GM18867 (cell line): Measurements from ENCODE around the gene ASB4.
"Not testable (repeated sequence)": the region's sequence is repeated elsewhere in the genome, so short reads cannot be mapped to it uniquely, and the experiment has no call there.

Experiments
- ATAC-seq: cut with Tn5 transposase; IDR thresholded peaks from one replicate; pipeline ENCODE4 v1.9.1; 2021; ENCODE audit warnings: mild to moderate bottlenecking, moderate library complexity; ENCODE audit not compliant: unreplicated experiment

Gene ASB4

DNA sequence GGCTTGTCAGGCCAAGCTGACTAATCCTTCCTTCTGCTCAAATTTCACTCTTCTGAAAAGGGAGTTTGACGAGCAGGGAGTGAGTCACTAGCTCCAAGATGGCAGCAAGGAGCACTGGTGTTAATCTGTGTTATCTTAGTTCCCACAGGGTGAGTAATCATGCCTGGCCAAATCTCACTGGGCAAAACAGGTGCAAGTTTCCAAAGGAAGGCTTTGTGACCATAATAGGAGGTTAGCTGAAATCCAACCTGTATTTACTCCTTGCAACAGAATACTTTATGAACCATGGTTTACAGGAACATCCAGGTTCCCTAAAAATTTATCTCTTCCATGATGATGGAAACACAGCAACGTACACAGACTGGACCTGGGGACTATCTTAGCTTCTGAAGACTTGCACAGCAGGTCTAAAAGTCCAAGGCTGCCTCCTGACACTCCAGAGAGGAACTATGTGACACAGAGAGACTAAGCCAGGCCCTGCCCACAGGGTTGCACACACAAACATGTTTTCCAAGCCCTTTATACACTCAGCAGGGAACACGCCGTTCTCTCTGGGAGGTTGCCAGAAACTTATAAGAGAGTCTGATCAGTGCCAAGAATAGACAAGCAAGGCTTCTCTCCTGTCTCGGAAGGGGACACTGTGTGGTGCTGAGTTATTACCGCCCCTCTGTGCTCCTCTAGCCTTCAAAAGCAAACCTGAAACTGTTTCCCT, 64.2 kb downstream of the ASB4 start:
- ATAC-seq: no peak

DNA sequence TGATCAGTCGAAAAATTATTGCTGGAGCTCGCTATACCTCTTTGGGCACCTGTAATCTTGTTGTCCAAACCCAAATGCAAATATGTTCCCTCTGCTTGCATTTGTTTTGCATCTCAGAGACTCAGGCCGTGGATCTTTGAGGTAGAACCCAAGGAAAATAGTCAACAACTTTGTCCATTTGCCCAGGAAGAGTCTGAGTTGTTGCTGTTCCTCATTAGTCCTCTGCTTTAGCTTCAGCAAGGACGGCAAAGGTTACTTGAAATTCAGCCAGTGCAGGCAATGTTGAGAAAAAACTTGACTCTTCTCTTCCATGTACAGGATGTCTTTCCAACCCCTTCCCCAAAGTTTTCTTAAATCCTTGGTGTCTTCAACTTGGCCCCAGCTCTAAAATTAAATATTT, 64.8 kb downstream of the ASB4 start:
- no peak for ATAC-seq

DNA sequence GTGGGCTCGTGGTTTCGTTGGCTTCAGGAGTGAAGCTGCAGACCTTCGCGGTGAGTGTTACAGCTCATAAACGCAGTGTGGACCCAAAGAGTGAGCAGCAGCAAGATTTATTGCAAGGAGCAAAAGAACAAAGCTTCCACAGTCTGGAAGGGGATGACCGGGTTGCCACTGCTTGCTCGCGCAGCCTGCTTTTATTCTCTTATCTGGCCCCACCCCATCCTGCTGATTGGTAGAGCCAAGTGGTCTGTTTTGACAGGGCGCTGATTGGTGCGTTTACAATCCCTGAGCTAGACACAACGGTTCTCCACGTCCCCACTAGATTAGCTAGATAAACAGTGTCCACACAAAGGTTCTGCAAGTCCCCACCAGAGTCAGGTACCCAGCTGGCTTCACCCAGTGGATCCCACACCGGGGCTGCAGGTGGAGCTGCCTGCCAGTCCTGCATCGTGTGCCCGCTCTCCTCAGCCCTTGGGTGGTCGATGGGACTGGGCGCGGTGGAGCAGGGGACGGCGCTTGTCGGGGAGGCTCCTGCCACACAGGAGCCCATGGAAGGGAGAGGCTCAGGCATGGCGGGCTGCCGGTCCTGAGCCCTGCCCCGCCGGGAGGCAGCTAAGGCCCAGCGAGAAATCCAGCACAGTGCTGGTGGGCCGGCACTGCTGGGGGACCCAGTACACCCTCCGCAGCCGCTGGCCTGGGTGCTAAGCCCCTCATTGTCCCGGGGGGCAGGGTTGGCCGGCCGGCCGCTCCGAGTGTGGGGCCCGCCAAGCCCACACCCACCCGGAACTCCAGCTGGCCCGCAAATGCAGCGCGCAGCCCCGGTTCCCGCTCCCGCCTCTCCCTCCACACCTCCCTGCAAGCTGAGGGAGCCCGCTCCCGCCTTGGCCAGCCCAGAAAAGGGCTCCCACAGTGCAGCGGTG, 66.5 kb downstream of the ASB4 start:
- ATAC-seq: not testable (repeated sequence)

DNA sequence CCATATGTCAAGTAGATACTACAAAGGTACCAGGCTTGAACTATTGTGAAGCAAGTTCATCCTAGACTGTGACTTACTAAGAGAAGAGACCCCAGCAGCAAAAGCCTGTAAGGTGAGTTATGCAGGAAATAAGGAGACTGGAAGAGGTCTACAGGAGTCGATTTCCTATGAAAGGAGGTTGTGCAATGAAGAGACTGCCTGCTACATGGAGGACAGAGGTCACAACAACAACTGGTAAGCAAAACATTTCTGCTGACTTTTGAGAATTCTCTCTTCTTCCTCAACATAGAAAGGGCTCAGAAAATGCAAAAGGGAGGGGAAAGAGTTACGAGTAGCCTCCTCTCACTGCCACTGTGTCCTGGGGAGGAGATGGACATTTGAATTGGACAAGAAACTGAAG, 68.2 kb downstream of the ASB4 start:
- ATAC-seq: no peak

DNA sequence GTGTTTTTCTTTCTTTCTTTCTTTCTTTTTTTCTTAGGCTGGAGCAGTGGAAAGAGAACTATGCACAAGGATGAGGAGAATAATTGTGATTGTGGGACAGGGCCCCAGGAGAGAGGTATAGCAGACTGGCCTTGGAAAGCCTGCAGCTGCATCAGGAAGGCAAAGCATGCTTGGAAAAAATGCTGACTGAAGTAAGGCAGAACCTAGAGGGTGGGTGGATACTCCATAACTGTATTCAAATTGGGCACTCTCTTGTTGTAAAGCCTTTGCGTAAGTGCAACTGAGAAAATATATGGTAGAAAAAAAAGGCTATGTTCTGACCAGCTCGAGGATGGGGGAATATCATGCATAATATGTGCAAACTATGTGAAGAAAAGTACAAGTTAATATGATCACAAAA, 71.0 kb downstream of the ASB4 start:
- ATAC-seq: no peak

DNA sequence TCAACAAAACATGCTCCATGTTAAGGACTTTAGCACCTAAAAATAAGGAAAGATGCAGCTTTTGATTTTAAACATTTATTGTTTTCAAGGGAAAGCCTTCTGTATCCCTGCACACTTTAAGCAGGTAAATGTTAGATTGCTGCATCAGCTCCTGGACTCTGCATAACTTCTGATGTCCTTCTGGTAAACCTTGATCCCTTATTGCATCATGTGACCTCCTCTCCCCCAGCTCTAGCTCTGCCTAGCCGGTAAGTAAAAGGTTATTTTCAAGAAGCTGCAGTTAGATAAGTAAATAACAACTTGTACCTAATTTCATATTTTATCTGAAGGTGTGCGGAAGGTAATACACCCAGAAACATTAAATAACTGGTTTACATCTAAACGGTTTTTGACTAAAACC, 73.1 kb downstream of the ASB4 start:
- ATAC-seq: no peak

DNA sequence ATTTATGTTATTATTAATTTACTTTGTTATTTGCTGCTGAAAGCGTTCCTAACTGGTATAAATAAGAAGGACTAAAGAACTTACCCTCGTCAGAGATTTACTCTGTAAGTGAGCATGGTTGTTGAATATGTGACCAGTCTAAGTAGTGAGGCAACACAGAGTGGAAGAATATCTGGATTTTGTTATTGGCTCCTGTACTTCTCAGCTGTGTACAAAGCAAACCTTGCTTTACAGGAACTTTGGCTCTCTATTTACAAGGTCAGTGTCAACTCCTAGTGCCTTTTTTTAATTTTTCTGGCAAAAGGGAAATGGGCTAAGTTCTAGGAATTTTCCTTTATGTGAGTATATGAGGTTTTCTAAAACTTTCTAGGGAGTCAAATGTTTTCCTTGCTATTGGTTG, 74.9 kb downstream of the ASB4 start:
- ATAC-seq: no peak

DNA sequence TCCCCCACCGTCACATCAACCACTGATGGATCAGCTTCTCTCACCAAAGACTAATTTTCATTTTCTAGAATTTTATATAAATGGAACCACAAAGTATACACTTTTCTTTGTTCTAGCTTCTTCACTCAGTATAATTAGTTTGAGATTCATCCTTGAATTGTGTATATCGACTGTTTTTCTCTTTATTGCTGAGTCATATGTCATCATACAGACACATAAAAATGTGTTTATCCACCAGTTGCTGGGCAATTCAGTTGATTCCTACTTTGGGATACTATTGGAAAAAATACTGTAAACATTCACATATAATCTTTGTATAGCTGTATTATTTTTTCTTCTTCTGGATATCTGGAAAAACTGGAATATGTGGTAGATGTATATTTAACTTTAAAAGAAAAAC, 84.0 kb downstream of the ASB4 start:
- ATAC-seq: no peak

DNA sequence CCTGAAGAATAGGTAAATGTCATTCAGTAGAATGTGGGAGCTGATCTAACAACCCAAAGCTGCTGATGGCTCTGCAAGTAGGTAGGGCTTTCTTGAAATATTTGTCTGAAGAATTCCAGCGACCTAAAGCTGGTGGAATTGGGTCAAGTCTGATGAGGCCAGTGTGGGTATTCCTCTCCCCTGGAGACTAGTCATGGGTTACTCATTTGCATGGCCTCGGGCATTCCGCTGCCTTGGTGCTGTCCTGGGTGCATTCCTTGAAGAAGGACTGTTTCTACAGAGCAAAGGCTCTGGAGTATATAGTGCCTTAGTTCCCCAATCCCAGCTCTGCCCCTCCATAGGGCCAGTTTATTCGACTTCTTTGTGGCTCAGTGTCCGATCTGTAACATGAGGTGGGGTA, 91.4 kb downstream of the ASB4 start:
- no peak for ATAC-seq

DNA sequence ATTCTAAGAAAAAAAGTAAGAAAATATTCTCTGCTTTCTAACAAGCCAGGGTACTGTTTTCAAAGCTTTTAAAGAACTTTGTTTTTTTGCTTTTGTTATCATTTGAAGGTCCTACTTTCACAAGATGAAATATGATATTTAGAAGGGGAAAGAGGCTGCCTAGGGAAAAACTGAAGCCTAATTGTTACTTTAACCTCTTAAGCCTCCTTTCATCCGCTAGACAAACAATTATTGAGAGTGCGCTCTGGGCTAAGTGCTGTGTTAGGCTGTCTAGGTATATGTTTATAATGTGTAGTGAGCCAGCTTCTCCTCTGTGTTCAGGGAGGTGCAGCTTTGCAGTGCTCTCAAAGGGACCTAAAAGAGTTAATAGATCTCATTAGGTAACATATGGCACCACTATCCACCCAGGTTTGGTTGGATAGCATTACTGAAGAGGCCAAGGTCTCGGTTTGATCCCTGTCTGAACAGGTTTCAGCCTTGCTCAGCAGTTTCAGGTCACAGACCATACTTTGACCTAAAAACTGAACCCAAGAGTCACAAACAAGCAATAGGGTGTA, 92.6 kb downstream of the ASB4 start:
- ATAC-seq: no peak

DNA sequence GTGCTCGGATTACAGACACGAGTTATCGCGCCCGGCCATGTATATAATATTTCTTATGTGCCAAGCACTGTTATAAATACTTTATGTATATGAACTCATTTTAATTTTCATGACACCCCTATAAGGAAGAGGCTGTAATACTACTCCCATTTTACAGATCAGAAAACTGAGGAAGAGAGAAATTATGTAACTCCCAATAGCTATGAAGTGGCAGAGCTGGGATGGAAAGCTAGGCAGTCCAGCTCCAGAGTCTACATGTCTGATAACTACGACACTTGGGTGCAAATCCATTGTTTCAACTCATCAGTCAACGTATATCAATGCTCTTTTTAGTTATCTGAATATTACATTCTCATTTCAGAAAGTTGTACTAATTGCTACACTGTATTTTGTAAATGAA, 93.6 kb downstream of the ASB4 start:
- no peak for ATAC-seq

DNA sequence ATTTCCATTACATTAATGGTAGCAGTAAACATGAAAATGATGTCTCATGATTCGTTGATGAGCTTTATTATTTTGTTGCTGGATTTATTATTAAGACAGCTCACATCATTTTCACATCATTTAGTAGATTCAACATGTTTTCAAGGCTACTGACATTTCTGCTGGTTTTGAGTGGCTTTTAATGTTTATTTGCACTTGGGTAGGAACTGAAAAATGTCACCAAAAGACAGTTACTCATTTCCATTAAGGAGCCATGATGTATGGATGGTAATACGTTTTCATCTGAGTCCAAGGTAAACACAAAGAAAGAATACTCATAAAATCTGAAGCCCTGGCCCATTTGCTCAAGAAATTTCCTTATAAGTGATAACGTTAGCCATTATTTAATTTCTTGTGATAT, 95.7 kb downstream of the ASB4 start:
- no peak for ATAC-seq

DNA sequence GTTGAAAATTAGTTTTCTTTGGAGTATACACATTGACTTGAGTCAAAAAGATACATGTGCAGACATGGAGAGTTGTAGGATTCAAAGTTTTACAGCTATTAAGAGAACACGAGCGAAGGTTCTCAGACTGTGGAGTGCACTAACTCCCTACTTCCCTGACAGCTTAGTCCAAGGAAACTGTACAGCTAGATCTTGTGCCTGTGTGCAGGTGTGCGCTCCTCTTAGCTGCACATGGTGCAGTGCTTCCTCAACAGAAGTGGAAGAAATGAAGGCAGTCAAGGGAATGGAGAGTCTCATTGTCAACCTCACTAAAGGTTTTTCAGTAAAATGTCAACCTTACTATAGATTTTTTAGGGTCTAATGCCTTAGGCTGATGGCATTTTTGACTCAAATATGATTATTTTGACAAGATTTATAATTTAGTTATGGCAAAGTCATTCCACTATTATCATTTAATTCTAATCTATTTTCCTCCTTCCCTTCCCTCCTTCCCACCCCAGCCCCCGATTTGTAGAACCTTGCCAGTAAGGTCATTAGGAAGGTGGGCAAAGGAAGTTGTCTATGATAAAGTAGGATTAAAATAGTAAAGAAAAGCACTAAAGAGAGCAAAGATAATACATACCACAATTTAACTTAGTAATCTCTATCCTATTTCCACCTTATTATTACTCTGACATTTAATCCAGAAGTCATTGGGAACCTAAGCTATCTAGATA, 97.0 kb downstream of the ASB4 start:
- ATAC-seq: no peak

DNA sequence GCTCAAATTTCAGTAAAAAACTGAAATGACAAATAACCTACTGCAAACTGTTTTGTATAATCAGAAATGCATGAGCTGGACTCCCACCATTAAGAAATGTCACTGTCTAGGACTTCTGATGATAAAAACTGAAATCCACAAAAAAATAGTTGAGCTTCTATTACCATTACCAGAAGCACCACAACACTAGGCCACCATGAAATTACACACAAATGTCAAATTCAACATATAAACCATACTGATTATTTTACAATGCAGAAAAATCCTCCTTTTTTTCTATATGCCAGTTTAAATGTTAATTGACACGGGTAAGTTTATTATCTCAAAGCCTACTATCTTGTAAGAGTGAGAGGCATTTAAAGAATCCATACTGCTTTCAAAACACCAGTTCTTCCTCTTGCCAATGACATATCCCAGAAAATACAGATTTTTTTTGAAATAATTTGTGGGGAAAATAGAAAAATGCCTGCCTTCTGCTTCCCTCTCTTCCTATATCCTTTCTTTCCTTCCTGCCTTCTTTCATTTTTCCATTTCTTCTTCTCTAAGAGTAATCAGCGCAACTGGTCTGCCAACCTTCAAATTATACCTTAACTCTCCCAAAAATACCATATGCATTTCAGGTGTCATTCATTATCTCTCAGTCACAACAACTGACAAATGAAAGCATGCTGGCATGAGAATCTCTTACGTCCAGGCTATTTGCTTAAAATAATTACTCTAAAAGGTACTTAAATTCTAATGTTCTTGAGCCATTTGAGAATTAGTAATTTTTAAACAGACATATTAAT, 98.3 kb downstream of the ASB4 start:
- no peak for ATAC-seq

DNA sequence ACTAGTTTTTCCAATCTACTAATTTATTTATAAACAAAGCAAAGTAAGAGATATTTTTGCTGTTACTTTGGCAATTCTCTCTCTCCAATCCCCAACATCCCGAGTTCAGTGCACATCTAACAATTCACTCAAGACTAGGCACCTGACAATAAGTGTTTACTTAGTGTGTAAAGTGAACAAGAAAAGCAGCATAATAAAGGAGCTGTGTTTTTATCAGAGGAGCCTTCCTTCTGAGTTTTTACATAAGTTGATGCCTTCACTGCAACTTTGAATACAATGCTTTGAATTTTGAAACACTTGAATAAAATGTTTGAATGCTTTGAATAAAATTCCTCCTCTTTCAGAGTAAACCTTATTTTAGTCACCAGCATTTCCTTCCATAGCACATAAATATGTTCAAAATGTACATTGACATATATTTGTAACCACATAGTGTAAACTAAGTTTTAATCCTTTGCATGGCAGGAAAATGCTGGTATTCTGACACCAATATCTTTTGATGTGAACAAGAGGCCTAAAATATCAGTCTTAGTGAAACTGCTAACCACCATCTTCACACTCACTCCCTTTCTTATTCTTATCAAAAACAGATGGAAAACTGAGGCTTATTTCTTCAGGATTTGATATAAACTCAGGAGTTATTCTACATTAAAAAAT, 99.2 kb downstream of the ASB4 start:
- ATAC-seq: no peak

DNA sequence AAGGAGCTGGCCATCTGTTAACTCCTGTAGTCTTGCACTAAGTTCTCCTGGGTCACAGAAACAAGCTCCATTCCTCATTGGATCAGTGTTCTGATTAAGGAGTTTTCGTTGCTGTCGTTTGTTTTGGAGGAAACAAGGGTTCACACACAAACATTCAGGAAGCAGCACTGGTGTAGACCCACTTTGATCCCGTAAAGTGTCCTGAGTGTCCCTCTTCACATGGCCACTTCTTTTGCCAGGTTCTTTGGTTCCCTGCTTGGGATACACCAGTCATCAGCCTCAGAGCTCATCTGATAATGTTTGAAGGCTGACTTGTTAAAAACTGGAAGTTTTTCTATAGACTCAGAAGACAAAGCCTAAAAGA, 99.7 kb downstream of the ASB4 start:
- ATAC-seq: no peak

DNA sequence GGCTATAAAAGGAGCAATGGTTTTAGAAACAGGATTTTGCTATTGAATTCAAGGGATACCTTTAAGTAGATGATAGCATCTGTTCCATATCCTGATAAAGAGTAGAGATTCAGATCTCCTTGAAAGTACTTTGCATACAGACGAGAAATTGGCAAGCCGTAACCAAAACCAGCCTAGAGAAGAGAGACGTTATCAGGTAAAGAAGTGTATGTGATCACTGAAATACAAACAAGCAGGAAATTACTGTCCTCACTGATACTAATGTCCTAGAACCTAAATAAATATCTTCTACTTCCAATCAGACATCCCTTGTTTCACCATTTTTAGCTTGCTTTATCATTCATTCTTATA, 101.2 kb downstream of the ASB4 start:
- ATAC-seq: no peak

DNA sequence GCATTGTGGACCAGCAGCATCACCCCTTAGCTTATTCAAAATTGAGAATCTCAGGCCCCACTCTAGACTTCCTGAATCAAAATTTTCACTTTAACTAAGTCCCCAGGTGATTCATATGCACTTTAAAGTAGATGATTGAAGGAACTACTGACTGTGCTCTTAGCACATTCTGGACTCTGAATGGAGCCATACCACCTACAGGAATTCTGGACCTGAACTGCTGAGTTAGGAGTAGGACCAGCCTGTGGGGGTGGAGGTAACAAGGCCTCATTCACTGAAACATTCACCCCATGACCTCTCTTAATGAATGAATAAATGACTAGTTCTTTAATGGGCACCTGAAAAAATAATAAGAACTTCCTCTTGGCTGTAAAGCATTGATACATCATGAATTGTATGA, 103.3 kb downstream of the ASB4 start:
- ATAC-seq: no peak

DNA sequence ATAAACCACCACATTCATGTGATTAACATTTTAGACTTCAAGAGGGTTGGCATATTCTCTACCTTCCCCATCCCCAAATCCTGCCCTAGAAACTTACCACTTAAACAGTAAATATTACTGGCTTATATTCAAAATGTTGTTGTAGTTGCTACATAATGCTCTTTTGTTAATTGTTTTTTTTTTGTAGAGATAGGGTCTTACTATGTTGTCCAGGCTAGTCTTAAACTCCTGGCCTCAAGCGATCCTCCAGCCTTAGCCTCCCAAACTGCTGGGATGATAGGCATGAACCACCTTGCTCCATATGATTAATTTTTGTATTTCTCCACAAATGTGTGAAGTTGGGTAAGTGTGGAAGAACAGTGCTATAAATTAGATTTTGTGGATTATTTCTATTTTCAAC, 104.0 kb downstream of the ASB4 start:
- ATAC-seq: no peak
